Hepatocyte (in vitro differentiated cells): ENCODE results near the gene AANAT. TPM values are rescaled to one million over a fixed set of nuclear protein-coding genes. Genes with fewer than 3 reads are reported as not detected.

Source experiments
- DNase-seq: peaks from one replicate; pipeline ENCODE4 v3.0.0-alpha.2; 2016; ENCODE audit warnings: low spot score
- H2AFZ ChIP-seq: fragments of 200-600 bp; sonication (generic); 2 replicates; pipeline ENCODE4 v1.6.0; 2016; ENCODE audit warnings: antibody characterized with exemption, mild to moderate bottlenecking
- H3K27ac ChIP-seq: fragments of 200-600 bp; sonication (generic); 2 replicates; pipeline ENCODE4 v1.5.1; 2016; ENCODE audit warnings: mild to moderate bottlenecking
- H3K27me3 ChIP-seq: fragments of 200-600 bp; sonication (generic); 2 replicates; pipeline ENCODE4 v1.6.1; 2016
- H3K36me3 ChIP-seq: fragments of 200-600 bp; sonication (generic); replicated peaks from 2 replicates; pipeline ENCODE4 v1.5.1; 2016; ENCODE audit warnings: low read depth; ENCODE audit not compliant: insufficient read depth
- H3K4me1 ChIP-seq: fragments of 200-600 bp; sonication (generic); 2 replicates; pipeline ENCODE4 v1.5.1; 2016; ENCODE audit warnings: mild to moderate bottlenecking, moderate library complexity; ENCODE audit not compliant: insufficient read depth
- H3K4me2 ChIP-seq: fragments of 200-600 bp; sonication (generic); 2 replicates; pipeline ENCODE4 v1.6.0; 2016
- H3K4me3 ChIP-seq: fragments of 200-600 bp; sonication (generic); 2 replicates; pipeline ENCODE4 v1.5.1; 2016; ENCODE audit warnings: mild to moderate bottlenecking
- H3K79me2 ChIP-seq: fragments of 200-600 bp; sonication (generic); 2 replicates; pipeline ENCODE4 v1.6.0; 2017; ENCODE audit warnings: mild to moderate bottlenecking
- H3K9me2 ChIP-seq: fragments of 200-600 bp; sonication (generic); replicated peaks from 2 replicates; pipeline ENCODE4 v1.6.0; 2017; ENCODE audit warnings: mild to moderate bottlenecking; ENCODE audit not compliant: insufficient read depth
- H3K9me3 ChIP-seq: fragments of 200-600 bp; sonication (generic); 2 replicates; pipeline ENCODE4 v1.5.1; 2016; ENCODE audit warnings: low read depth, mild to moderate bottlenecking
- H4K20me1 ChIP-seq: fragments of 200-600 bp; sonication (generic); 2 replicates; pipeline ENCODE4 v1.6.0; 2016; ENCODE audit warnings: mild to moderate bottlenecking; ENCODE audit not compliant: insufficient read depth, poor library complexity, severe bottlenecking
- EZH2 ChIP-seq: fragments of 200-600 bp; sonication (generic); IDR thresholded peaks from 2 replicates; pipeline ENCODE4 v1.6.1; 2016; ENCODE audit warnings: antibody characterized with exemption, mild to moderate bottlenecking, borderline replicate concordance
- EZH2phosphoT487 ChIP-seq: fragments of 200-600 bp; sonication (generic); IDR thresholded peaks from one replicate; pipeline ENCODE4 v1.6.1; 2018; ENCODE audit warnings: antibody characterized with exemption, mild to moderate bottlenecking, low read depth, moderate library complexity; ENCODE audit not compliant: unreplicated experiment, severe bottlenecking
- WGBS: methylation state at CpG from one replicate; pipeline ENCODE4 v1.1.6; 2016; ENCODE audit warnings: low lambda C conversion rate; ENCODE audit errors: missing lambda C conversion rate; 5-methylcytosine and 5-hydroxymethylcytosine counted together
- polyA plus RNA-seq: library from polyadenylated mRNA; unstranded; fragments of >200 nt; fragmentation: Nextera tagmentation; extraction: Ambion mirVana; gene quantifications from 2 replicates; pipeline ENCODE4 v1.2.1, GENCODE V29; 2016
- total RNA-seq: library from RNA; depleted of rRNA; stranded (reverse); fragments of >200 nt; gene quantifications from 2 replicates; pipeline ENCODE4 v1.2.3, GENCODE V29; 2014
- TF ChIP-seq, protein P1 (sequence below): fragments of 200-600 bp; sonication (generic); IDR thresholded peaks from 2 replicates; pipeline ENCODE4 v1.5.1; 2016; ENCODE audit warnings: antibody characterized with exemption, mild to moderate bottlenecking; ENCODE audit not compliant: poor library complexity

AANAT gene
- total and polyA plus RNA-seq, 2 experiments from 2014 or later = not detected

DNA sequence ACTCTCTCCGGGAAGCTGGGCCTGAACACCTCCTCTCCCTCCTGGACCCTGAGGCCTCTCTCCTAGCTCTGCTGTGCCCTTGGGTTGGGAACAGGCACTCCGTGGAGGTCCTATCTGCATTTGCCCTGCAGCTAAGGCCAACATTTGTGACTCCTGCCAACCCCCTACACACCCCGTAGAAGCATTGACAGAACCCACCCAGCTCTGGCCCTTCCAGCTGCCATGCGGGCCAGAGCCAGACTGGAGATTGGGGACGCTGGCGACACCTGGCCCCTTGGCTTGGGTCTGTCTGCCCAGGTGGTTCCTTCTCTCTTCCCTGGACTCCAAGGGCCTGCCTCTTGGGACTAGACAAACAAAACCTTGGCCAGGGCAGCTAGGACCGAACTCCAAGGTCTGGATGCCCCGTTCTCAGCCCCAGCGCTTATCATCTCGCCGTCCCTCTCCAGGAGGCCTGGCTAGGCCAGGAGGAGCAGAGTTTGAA lies 34.5 kb downstream of the AANAT start:
- Histone ChIP-seq H3K27ac (peak overlapping the region; percentile 51), H3K4me2 (peak overlapping the region; percentile 92), H3K4me3 (no peak overlapping the region), H3K9me2 (no peaks in the 10 kb centered on the region), H3K9me3 (no peaks in the 10 kb centered on the region), H3K36me3 (no peaks in the 10 kb centered on the region), H3K79me2 (peaks cover 11% of the 10 kb centered on the region), H3K27me3 (peaks cover 4% of the 10 kb centered on the region), H3K4me1 (peaks cover 26% of the 10 kb centered on the region), H2AFZ (peak overlapping the region; percentile 77), H4K20me1 (no peaks in the 10 kb centered on the region)
- TF ChIP-seq EZH2 (no peak), EZH2phosphoT487 (no peak)
- TF ChIP-seq, protein P1, sequence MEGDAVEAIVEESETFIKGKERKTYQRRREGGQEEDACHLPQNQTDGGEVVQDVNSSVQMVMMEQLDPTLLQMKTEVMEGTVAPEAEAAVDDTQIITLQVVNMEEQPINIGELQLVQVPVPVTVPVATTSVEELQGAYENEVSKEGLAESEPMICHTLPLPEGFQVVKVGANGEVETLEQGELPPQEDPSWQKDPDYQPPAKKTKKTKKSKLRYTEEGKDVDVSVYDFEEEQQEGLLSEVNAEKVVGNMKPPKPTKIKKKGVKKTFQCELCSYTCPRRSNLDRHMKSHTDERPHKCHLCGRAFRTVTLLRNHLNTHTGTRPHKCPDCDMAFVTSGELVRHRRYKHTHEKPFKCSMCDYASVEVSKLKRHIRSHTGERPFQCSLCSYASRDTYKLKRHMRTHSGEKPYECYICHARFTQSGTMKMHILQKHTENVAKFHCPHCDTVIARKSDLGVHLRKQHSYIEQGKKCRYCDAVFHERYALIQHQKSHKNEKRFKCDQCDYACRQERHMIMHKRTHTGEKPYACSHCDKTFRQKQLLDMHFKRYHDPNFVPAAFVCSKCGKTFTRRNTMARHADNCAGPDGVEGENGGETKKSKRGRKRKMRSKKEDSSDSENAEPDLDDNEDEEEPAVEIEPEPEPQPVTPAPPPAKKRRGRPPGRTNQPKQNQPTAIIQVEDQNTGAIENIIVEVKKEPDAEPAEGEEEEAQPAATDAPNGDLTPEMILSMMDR = no peak
- DNase-seq = peak; percentile 11
- 73% methylated on average over 11 of the region's 11 CpGs for WGBS

DNA sequence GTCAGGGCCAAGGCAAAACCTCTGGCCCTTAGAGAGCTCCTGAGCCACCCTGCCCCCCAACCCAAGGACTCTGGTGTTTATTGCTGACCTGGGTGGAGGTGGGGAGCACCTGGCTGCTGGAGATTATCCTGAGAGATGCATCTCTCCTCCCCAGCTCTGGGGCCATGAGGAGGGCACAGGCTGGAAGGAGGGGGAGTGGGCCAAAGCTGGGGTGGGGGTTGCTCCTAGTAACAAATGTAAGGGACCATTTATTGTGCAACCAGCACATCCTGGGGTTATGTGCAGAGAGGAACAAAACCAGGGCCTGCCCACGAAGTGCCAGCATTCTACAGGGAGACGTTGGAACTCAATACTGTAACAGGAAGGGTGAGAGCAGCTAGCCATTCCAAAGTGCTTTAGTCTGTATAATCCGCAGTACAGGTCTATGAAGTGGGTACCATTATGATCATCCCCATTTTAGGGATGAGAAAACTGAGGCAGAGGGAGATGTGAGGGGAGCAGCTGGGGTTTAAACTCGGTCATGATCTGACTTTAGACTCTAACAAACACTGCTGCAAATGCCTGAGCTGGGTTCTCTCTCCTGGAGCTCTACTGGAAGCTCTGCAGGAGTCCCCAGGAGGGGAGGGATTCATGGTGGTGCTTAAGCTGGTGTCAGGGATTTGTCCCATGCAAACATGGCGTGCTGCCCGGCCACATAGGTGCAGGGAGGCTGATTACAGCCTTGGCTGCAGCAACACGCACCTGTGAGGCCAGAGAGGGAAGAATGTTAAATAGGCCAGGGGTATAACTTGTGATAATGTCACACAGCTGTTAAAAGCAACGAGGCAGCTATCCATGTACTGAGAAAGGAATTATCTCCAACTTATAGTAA lies 35.2 kb downstream of the AANAT start:
- no peak overlapping the region for H3K27ac ChIP-seq
- H3K79me2 ChIP-seq = peaks cover 9% of the 10 kb centered on the region
- no peaks in the 10 kb centered on the region for H4K20me1 ChIP-seq
- WGBS = 79% methylated on average over 8 of the region's 8 CpGs
- DNase-seq = peak; percentile 2
- H3K4me1 ChIP-seq = peaks cover 25% of the 10 kb centered on the region
- no peak overlapping the region for H3K4me3 ChIP-seq
- no peaks in the 10 kb centered on the region for H3K36me3 ChIP-seq
- TF ChIP-seq, protein P1 = no peak
- TF ChIP-seq EZH2phosphoT487 = no peak
- TF ChIP-seq EZH2 = no peak
- H3K27me3 ChIP-seq = peaks cover 4% of the 10 kb centered on the region
- H3K9me3 ChIP-seq = no peaks in the 10 kb centered on the region
- no peaks in the 10 kb centered on the region for H3K9me2 ChIP-seq
- no peak overlapping the region for H3K4me2 ChIP-seq
- H2AFZ ChIP-seq = no peak overlapping the region

DNA sequence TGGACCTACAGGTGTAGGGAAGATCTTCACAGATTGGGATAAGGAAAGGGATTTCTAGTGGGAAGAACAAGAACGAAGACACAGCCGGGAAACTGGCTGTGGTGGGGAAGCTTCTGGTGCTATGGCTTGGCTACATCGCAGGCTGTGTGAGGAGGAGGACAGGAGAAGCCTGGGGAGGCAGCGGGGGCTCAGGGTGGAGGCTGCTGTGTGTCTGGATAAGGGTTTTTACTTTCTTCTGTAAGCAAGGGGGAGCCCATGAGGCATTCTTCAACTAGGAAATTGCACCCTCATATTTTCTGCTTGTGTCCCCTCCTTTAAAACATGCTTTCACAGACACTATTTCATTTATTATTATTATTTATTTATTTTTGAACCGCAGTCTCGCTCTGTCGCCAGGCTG lies 36.7 kb downstream of the AANAT start:
- Histone ChIP-seq H3K27ac (no peak overlapping the region), H3K4me2 (no peak overlapping the region), H4K20me1 (no peaks in the 10 kb centered on the region), H3K9me2 (no peaks in the 10 kb centered on the region), H3K36me3 (no peaks in the 10 kb centered on the region), H3K4me3 (no peak overlapping the region), H3K4me1 (peaks cover 11% of the 10 kb centered on the region), H2AFZ (no peak overlapping the region), H3K9me3 (no peaks in the 10 kb centered on the region), H3K79me2 (peaks cover 8% of the 10 kb centered on the region), H3K27me3 (peaks cover 4% of the 10 kb centered on the region)
- WGBS = 78% methylated on average over 7 of the region's 7 CpGs
- TF ChIP-seq, protein P1 = no peak
- TF ChIP-seq EZH2phosphoT487 (no peak), EZH2 (no peak)
- DNase-seq = peak; percentile 3
